BJ (cell line): ENCODE measurements around the gene GCNT3. TPM values are rescaled to one million over a fixed set of nuclear protein-coding genes. Genes with fewer than 3 reads are reported as not detected.
A peak's percentile ranks its signal among the peaks of the same experiment; 100 is the strongest.

Experiments
- CTCF ChIA-PET: fragments of 350-600 bp; formaldehyde crosslinking; extraction: SDS; loops from one replicate; lab custom pipeline; 2021; ENCODE audit warnings: antibody characterized with exemption, inconsistent platforms; lab: Yijun Ruan, JAX
- POLR2A ChIA-PET: fragments of 300-600 bp; sonication (Branson Sonifier 250); formaldehyde crosslinking; extraction: SDS; loops from one replicate; lab custom pipeline; 2021; ENCODE audit warnings: antibody characterized with exemption; lab: Charles Lee
- DNase-seq: peaks from one replicate; pipeline ENCODE4 v3.0.0-alpha.2; 2011; ENCODE audit warnings: low read depth
- H3K27me3 ChIP-seq: 2 replicates; pipeline ENCODE4 v1.6.0; 2011; ENCODE audit warnings: low read length; ENCODE audit not compliant: control insufficient read depth, insufficient read depth
- H3K36me3 ChIP-seq: 2 replicates; pipeline ENCODE4 v1.5.1; 2011; ENCODE audit warnings: low read length; ENCODE audit not compliant: control insufficient read depth, insufficient read depth
- H3K4me3 ChIP-seq: 2 replicates; pipeline ENCODE4 v1.5.1; 2011; ENCODE audit warnings: low read depth, mild to moderate bottlenecking, control low read depth, low read length
- CTCF ChIP-seq: IDR thresholded peaks from 2 replicates; pipeline ENCODE4 v1.5.1; 2011; ENCODE audit warnings: low read depth, mild to moderate bottlenecking, control low read depth, inconsistent platforms, low read length, moderate library complexity; ENCODE audit not compliant: insufficient read depth
- polyA plus RNA-seq: library from polyadenylated mRNA; depleted of rRNA; stranded (reverse); fragments of >200 nt; gene quantifications from 2 replicates; pipeline ENCODE4 v1.2.3, GENCODE V29; 2011

Gene GCNT3
- polyA plus RNA-seq, 1 experiment = not detected

- Histone ChIP-seq H3K36me3 (no peaks in the 10 kb centered on the region), H3K27me3 (peaks cover 3% of the 10 kb centered on the region; the same call in 1 of the 2 replicates), H3K4me3 (no peak overlapping the region)
- CTCF ChIA-PET = no interaction called here
- no peak for TF ChIP-seq CTCF
- no peak for DNase-seq
- POLR2A ChIA-PET = no interaction called here
Measured at GRCh38 chr15:59615661-59616060, 4.1 kb downstream of the GCNT3 start.

GRCh38 chr15:59616379-59616778 is 4.8 kb downstream of the GCNT3 start:
- Histone ChIP-seq H3K36me3 (no peaks in the 10 kb centered on the region), H3K27me3 (peaks cover 3% of the 10 kb centered on the region; the same call in 1 of the 2 replicates), H3K4me3 (no peak overlapping the region)
- ChIA-PET CTCF (no interaction called here), POLR2A (no interaction called here)
- no peak for TF ChIP-seq CTCF
- DNase-seq = no peak

GRCh38 chr15:59618406-59618805 is 6.8 kb downstream of the GCNT3 start:
- Histone ChIP-seq H3K36me3 (no peaks in the 10 kb centered on the region), H3K27me3 (no peaks in the 10 kb centered on the region; the same call in 1 of the 2 replicates), H3K4me3 (no peak overlapping the region)
- DNase-seq = no peak
- ChIA-PET CTCF (no interaction called here), POLR2A (no interaction called here)
- no peak for TF ChIP-seq CTCF

GRCh38 chr15:59622289-59622688 is 10.7 kb downstream of the GCNT3 start:
- TF ChIP-seq CTCF = peak; percentile 44
- ChIA-PET POLR2A (no interaction called here), CTCF (interaction anchor here (0.7 kb wide), 1 partner anchor 93 kb away, joined by 3 read pairs; no protein-coding TSS in a partner anchor)
- no peaks in the 10 kb centered on the region for H3K36me3 ChIP-seq
- no peak overlapping the region for H3K4me3 ChIP-seq
- DNase-seq = no peak
- peaks cover 4% of the 10 kb centered on the region for H3K27me3 ChIP-seq

- H3K36me3 ChIP-seq = no peaks in the 10 kb centered on the region
- no peak for DNase-seq
- CTCF ChIA-PET = interaction anchor here (1.2 to 3.9 kb wide), 2 partner anchors 9 to 103 kb away, joined by 4 to 14 read pairs; no protein-coding TSS in a partner anchor
- POLR2A ChIA-PET = no interaction called here
- peak; percentile 26; the same call in 1 of the 2 replicates for TF ChIP-seq CTCF
- no peak overlapping the region for H3K4me3 ChIP-seq
- no peaks in the 10 kb centered on the region for H3K27me3 ChIP-seq
Measured at GRCh38 chr15:59632714-59633113, 21.1 kb downstream of the GCNT3 start.
